ENCODE results near the gene CAMK1.

Gene CAMK1

GRCh38 chr3:9770276-9770812, 597 bp upstream of the CAMK1 start:
- DNase-seq = no peak

- no peak for DNase-seq
These were observed 735 bp downstream of the CAMK1 start for GRCh38 chr3:9769012-9769411.

GRCh38 chr3:9768141-9768775, 1.5 kb downstream of the CAMK1 start:
- DNase-seq = no peak

GRCh38 chr3:9767418-9767817, 2.3 kb downstream of the CAMK1 start:
- DNase-seq = peak in 1 of 2 donors; percentile 37

- no peak for DNase-seq
These were observed 3.9 kb downstream of the CAMK1 start for GRCh38 chr3:9765865-9766264.

GRCh38 chr3:9762871-9763270, 6.9 kb downstream of the CAMK1 start:
- DNase-seq = no peak

GRCh38 chr3:9761919-9762318, 7.8 kb downstream of the CAMK1 start:
- no peak for DNase-seq

- no peak for DNase-seq
These were observed 8.8 kb downstream of the CAMK1 start for GRCh38 chr3:9760779-9761505.

- no peak for DNase-seq
These were observed 12.3 kb downstream of the CAMK1 start for GRCh38 chr3:9757427-9757826.

GRCh38 chr3:9754678-9755077, 15.1 kb downstream of the CAMK1 start:
- DNase-seq = no peak

- no peak for DNase-seq
These were observed 19.0 kb downstream of the CAMK1 start for GRCh38 chr3:9750556-9751411.

GRCh38 chr3:9749645-9750555, 19.8 kb downstream of the CAMK1 start, which contains the start of gene OGG1:
Gene OGG1, plus strand, starts transcription at chr3:9749952. Its CDS starts 335 bp downstream, at chr3:9750287.
- peak; percentile 95 to 96 for DNase-seq

GRCh38 chr3:9749296-9749644, 20.5 kb downstream of the CAMK1 start:
- no peak for DNase-seq

- no peak for DNase-seq
These were observed 21.7 kb downstream of the CAMK1 start for GRCh38 chr3:9748031-9748430.

- no peak for DNase-seq
These were observed 22.5 kb downstream of the CAMK1 start for GRCh38 chr3:9747267-9747666.

GRCh38 chr3:9746330-9746729, 23.4 kb downstream of the CAMK1 start:
- DNase-seq = no peak

GRCh38 chr3:9745521-9745920, 24.2 kb downstream of the CAMK1 start:
- DNase-seq = no peak

GRCh38 chr3:9744162-9744561, 25.6 kb downstream of the CAMK1 start:
- DNase-seq = no peak

GRCh38 chr3:9743548-9743947, 26.2 kb downstream of the CAMK1 start:
- DNase-seq = no peak

GRCh38 chr3:9742560-9742959, 27.2 kb downstream of the CAMK1 start:
- no peak for DNase-seq

- DNase-seq = no peak
These were observed 30.6 kb downstream of the CAMK1 start for GRCh38 chr3:9739181-9739580.

GRCh38 chr3:9736831-9737230, 32.9 kb downstream of the CAMK1 start:
- DNase-seq = no peak
